EL (cell line): Measurements from ENCODE around the gene CXCL14.
"Not testable (repeated sequence)": the region's sequence is repeated elsewhere in the genome, so short reads cannot be mapped to it uniquely, and the experiment has no call there.

Experiments
- DNase-seq: peaks from one replicate; pipeline ENCODE4 v3.0.0-alpha.2; 2016

Gene CXCL14

DNA sequence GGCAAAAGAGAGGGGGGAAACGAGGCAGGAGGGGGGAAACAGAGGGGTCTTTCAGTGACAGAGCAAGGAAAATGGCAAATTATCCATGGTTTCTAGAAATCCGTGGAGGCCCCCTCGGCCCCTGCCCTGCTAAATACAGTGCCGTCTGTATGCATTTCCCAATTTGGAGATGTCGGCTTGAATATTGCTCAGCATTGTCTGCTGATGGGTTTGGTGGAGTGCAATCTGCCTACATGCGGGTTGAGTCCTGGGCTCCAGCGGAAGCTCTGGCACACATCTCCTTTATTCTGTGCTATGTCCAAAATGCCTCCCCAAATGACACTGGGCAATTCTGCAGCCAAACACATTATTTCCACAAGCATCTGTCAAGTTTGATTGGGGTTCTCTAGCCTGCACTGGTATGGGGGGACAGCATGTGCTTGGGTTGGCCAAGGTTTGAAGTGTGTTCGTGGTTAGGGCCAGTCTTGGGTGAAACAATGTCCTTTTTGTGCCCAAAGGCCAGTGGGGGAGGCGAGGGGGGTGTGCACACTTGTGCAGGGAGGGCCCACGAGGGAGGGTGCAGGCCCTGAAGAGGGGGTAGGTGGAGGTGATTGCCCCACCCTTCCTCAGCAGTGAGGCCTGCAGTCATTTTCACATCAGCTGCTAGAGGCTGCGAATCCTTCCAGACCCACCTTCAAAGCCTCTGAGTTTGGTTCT lies 36.8 kb downstream of the CXCL14 start:
- DNase-seq = no peak

DNA sequence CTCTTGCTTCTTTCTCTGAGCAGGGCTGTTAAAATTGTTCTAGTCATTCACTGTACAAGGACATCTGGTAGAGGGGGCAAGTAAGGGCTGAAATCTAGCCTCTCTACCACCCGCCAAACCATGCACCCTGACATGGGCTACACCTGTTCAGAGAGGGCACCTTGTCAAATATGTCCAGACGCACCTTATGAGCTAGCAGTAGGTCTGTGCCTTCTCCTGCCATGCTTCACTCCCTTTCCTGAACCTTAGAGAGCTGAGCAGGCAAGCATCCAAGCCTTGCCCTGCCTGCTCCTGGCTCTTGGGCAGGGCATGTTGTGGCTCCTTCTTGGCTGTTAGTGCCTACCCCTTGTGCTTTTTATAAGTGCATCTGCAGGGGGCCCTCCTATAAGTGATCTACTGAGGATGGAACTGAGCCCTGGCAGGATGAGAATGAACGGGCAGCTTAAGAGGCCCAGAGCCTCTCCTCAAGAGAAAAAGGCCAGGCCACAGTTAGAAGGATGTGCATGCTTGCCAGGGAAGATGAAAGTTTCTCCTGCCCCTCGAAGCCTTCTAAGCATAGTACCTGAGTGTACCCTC lies 39.3 kb downstream of the CXCL14 start:
- DNase-seq = no peak

GRCh38 chr5:135538261-135538660 lies 40.5 kb downstream of the CXCL14 start:
- no peak for DNase-seq

- no peak for DNase-seq
These were observed 41.0 kb downstream of the CXCL14 start for GRCh38 chr5:135537745-135538144.

GRCh38 chr5:135537271-135537670 lies 41.5 kb downstream of the CXCL14 start:
- no peak for DNase-seq

DNA sequence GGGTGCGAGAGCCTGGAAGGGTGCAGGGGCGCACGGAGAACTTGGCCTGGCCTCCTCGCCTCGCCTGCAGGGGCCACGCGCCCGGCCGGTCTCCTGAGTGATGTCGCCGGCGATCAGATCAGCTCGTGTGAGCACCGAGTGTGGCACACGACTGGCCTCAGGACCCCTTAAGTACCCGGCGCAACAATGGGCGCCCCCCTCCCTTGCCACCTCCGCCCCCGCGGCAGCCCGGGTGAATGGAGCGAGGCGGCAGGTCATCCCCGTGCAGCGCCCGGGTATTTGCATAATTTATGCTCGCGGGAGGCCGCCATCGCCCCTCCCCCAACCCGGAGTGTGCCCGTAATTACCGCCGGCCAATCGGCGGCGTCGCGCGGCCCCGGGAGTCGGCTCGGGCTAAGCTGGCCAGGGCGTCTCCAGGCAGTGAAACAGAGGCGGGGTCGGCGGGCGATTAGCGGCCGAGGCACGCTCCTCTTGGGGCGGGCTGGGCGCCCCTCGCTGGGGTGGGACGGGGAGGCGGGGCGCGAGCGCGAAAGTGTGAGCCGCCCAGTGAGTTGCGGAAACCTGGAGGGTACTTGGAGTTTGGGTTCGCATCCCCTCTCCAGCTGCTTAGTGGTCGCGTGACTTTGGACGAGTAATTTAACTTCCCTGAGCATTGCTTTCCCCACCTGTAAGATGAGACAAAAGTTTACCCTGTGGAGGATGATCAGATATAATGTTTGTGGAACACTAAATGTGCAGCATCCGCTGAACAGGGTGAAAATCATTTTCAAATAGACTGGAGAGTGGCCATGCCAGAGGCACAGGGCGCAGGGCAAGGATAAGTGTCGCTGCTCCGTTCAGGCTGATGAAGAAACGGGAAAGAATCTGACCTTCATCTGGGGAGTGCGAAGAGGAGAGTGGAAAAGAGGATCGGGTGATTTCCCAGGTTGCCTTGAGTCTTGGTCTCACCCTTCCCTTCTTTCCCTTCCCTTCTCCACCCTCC lies 42.7 kb downstream of the CXCL14 start, which contains the start of gene NEUROG1:
TSS of gene NEUROG1 (minus strand) at position 145 of the 982 bp plus-strand sequence. CDS start 274 bp downstream, outside the sequence.
- DNase-seq = no peak

DNA sequence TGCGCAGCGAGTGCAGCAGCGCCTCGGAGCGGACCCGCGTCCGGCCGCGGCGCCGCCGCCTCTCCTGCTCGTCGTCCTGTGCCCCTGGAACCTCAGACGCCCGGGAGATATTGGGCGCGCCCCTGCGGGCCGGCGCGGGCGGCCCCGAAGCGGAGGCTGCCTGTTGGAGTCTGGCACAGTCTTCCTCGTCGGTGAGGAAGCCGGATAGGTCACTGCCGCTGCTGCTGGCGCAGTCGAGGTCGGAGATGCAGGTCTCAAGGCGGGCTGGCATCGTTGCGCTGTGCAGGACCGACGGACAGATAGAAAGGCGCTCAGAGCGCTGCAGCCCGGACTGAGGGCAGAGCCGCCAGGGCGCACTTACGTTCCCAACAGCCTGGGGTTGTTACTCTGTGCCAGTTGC lies 43.4 kb downstream of the CXCL14 start:
- DNase-seq = no peak

GRCh38 chr5:135534609-135535419 lies 44.0 kb downstream of the CXCL14 start:
- no peak for DNase-seq

DNA sequence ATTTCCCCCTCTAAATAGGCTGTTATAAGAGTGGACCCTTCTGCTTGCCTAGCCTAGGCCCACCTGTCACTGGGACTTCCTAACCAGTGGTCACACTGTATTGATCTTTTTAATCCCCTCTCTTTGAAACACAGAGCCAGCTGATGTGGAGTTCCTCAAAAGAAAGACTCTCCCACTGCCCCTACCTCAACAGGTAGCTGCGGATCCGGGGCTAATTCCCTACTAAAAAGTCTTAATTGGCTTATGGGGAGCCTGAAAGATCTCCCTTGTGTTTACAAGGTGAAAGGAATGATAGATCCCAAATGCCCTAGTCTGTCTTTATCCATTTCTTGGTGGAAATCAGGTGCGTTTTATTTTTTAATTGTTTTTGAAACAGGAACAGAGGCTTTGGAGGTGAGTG lies 45.0 kb downstream of the CXCL14 start:
- no peak for DNase-seq

DNA sequence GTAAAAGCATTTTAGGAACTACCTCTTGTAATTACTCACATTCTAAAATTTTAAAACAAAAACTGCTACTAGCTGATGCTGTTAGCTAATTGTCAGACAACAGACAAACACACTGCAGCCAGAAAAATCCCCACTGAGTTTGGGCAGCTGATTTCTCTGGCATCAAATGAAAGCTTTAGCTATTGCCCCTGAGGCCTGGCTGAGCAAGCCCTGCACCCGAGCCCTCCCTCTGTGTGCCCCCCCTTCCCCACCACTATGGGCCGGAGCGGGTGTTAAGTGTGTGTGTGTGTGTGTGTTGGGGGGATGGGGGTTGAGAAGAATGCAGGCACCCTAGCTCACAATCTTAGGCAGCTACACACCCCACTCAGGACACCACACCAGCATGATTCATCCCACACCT lies 45.5 kb downstream of the CXCL14 start:
- no peak for DNase-seq

GRCh38 chr5:135529576-135529975 lies 49.2 kb downstream of the CXCL14 start:
- not testable (repeated sequence) for DNase-seq

DNA sequence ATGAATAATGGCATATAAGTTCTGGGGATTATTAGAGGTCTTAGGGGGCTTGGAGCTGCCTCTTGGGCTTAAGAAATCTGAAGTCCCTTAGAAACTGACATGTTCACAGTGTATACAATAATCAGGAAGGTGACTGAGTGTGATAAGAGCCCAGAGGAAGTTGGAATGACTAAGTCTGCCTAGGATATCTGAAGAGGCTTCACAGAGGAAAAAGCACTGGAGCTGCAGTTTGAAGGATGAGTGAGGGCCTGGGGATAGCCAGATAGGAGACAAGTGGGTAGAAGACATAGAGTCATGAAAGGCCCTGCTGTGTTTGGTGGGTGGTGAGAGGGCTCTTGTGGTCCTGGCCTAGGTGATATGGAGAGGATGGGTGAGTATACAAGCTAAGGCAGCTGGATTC lies 51.9 kb downstream of the CXCL14 start:
- no peak for DNase-seq

- DNase-seq = no peak
These were observed 56.8 kb downstream of the CXCL14 start for GRCh38 chr5:135521964-135522363.
